ENCODE results near the gene TMEM45A.

- no peak for TF ChIP-seq CTCF (IDR thresholded peaks at IDR 0.05)
- no peak for TF ChIP-seq POLR2A (IDR thresholded peaks at IDR 0.05)
Observed at GRCh38 chr3:100615684-100616083, 123.3 kb downstream of the TMEM45A start.
